GM10266 (cell line): ENCODE measurements around the gene CLSTN2.

Experiments used
- DNase-seq: peaks from one replicate; pipeline ENCODE4 v3.0.0; 2012; ENCODE audit errors: extremely low spot score
- TF ChIP-seq, protein P1 (sequence below): IDR thresholded peaks from 2 replicates; pipeline ENCODE4 v1.5.1; 2012; ENCODE audit warnings: mild to moderate bottlenecking, low read depth; ENCODE audit not compliant: control insufficient read depth, insufficient read depth; ENCODE audit errors: missing control alignments

Gene CLSTN2

DNA sequence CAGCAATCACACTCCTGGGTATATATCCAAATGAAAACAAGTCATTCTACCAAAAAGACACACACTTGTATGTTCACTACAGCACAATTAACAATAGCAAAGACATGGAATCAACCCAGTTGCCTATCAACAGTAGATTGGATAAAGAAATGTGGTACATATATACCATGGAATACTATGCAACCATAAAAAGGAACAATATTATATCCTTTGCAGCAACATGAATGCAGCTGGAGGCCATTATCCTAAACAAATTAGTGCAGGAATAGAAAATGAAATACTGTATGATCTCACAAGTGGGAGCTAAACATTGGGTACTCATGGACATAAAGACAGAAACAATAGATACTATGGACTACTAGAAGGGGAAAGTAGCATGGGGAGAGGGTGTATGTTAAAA lies 224.7 kb downstream of the CLSTN2 start:
- no peak for DNase-seq
- TF ChIP-seq, protein P1, sequence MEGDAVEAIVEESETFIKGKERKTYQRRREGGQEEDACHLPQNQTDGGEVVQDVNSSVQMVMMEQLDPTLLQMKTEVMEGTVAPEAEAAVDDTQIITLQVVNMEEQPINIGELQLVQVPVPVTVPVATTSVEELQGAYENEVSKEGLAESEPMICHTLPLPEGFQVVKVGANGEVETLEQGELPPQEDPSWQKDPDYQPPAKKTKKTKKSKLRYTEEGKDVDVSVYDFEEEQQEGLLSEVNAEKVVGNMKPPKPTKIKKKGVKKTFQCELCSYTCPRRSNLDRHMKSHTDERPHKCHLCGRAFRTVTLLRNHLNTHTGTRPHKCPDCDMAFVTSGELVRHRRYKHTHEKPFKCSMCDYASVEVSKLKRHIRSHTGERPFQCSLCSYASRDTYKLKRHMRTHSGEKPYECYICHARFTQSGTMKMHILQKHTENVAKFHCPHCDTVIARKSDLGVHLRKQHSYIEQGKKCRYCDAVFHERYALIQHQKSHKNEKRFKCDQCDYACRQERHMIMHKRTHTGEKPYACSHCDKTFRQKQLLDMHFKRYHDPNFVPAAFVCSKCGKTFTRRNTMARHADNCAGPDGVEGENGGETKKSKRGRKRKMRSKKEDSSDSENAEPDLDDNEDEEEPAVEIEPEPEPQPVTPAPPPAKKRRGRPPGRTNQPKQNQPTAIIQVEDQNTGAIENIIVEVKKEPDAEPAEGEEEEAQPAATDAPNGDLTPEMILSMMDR, result no peak

DNA sequence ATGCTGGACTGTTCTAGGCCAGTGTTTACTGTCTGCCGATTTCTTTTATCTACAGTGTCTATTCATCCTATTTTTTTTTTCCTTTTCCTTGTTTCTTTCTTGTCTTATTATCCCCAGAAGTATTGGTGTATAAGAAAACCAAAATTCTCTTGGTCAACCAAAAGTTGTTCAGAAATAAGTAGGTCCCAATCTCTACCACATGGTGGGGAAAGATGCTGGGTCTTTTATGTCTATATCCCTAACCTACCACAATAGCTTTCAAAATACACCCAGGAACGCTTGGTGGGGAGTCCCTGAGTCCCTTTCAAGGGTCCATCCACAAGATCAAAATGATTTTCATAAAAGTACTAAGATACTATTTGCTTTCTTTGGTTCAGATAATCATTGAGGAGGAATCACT lies 225.6 kb downstream of the CLSTN2 start:
- DNase-seq, result no peak
- TF ChIP-seq, protein P1, result no peak

DNA sequence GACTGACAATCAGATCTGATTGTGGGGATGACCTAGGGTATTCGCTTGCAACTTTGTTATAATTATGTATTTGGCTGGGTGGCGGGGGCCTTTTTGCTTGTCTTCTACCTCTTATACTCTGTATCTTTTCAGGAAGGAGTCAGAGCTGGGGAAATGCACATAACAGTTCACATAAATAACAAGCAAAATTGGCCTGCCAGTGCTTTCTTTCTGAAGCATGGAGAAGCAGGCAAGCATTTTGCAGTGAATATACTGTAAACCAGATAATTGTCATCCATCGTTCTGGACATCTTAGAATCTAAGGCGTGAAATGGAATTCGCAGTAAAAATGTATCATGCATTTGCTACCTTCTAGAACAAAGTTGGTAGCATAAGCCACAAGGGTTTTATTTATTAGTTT lies 227.6 kb downstream of the CLSTN2 start:
- TF ChIP-seq, protein P1, result no peak
- no peak for DNase-seq

DNA sequence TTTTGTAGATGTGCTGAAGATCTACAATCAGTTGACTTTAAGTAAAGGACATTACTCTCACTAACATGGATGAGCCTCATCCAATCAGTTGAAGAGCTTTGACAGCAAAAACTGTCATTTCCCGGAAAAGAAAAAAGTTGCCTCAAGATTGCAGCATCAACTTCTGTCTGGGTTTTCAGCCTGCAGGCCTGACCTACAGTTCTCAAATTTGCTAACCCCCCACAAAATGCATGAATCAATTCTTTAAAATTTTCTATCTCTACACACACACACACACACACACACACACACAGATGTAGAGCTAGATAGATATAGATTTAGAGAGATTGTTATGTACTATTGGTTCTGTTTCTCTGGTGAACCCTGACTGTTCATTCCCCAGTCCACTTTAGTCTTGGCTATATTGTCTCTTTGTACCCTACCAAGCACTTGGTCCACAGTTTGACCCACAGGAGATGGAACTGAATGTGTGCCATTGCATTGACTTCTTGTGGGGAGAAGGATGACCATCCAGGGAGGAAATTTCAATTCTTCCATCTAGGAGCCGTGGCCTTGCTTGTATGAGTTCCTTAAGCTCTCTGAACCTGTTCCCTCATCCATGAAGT lies 228.3 kb downstream of the CLSTN2 start:
- TF ChIP-seq, protein P1, result no peak
- DNase-seq, result no peak

DNA sequence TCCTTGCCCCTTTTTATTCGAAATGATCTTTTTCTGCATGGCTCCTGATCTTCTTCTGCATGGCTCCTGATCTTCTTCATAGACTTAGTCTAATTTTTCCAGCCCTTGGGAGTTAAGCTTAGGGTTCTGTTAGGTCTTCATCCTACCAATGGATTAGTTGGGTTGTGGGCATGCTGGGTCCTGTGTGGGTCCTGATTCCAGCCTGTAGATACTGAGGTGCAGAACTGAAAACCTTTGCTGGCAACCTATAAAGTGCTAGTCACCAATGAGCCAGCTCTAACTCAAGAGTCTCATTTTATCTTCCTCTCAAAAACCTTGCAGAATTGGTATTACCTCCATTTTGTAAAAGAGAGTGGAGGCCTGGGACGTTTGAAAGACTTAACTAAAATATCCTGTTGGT lies 229.2 kb downstream of the CLSTN2 start:
- DNase-seq, result no peak
- TF ChIP-seq, protein P1, result no peak

DNA sequence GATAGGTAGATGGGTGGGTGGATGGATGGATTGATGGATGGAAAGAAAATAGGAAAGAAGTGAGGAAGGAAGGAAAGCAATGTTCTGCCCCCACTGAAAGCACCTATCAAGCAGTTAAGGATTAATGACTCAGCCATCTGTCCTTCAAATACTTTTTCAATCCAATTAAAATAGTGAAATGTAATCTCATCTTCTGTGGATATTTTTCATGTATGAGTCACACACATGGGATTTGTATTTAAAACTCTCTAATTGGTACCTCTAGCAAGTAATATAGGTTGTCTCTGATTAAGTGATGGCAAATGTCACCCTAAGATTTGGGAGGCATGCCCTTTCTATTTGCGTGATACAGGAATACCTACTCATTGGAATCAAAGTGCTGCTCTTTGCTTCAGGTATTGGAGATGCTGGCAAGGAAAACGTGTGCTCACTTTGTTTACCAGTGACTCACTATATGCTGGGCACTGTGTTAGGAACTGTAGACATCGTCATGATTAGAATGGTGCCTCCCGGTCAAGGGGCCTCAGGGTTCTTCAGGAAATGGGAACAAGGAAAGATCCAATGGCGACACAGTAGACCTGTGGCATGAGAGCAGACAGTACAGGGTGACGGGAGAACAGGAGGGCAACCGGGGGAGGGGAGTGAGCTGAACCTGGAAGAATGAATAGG lies 230.1 kb downstream of the CLSTN2 start:
- TF ChIP-seq, protein P1, result no peak
- no peak for DNase-seq

DNA sequence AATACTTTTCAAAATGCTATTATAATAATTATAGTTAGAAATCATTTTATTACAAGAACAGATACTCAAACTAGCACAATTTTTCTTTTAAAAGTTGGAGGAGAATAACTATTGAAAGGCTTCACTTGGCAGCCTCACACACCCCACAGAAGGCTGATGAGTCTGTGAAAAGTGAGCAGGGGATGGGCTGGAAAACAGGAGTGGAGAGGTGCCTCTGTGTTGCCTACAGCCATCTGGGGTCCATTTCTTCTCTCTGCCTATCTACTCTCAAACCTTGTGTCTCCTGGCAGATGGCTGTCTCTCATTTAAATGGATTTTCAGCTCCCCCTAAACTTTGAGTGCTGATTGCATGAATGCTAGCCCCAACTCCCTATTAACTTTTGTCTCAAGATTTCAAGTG lies 230.8 kb downstream of the CLSTN2 start:
- DNase-seq, result no peak
- TF ChIP-seq, protein P1, result no peak
